Measurements from ENCODE around the gene STK32C.

DNA sequence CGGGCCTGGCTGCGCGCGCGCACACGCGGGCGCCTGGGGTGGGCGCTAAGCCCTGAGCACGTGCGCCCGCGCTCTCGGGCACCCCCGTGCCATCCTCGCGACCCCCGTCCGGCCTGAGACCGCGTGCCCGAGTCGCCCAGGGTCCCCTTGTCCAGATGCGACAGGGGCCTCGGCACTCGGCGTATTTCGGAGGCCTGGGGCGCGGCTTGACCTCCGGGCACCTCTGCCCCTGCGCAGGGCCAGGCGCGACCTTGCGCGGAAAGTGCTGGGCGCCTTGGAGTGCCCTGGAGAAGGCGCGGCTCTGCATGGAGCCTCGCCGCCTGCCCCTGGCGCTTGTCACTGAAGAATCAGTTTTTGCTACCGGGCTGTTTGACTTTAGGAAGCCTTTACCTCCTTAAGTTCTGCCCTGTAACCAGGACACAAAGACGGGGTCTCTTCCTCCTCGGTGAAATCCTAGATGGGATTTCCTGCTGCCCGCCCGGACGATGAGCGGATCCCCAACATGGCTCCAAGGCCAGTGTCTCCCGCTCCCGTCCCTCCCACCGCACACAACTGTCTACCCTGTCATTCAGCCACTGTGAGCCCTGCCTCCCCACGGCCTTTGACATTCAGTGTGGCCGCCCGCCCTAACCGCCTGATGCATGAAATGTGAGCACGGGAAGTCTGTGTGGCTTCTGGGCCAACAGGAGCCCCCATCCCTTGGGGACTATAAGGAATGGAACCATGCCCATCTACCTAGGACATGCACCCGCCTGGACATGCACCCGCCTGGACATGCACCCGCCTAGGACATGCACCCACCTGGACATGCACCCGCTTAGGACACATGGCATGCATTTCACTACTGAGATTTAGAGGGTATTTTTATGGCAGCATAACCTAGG, 1.1 kb upstream of the STK32C start:
- TF ChIP-seq, protein P1, sequence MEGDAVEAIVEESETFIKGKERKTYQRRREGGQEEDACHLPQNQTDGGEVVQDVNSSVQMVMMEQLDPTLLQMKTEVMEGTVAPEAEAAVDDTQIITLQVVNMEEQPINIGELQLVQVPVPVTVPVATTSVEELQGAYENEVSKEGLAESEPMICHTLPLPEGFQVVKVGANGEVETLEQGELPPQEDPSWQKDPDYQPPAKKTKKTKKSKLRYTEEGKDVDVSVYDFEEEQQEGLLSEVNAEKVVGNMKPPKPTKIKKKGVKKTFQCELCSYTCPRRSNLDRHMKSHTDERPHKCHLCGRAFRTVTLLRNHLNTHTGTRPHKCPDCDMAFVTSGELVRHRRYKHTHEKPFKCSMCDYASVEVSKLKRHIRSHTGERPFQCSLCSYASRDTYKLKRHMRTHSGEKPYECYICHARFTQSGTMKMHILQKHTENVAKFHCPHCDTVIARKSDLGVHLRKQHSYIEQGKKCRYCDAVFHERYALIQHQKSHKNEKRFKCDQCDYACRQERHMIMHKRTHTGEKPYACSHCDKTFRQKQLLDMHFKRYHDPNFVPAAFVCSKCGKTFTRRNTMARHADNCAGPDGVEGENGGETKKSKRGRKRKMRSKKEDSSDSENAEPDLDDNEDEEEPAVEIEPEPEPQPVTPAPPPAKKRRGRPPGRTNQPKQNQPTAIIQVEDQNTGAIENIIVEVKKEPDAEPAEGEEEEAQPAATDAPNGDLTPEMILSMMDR (IDR thresholded peaks at IDR 0.05; ENCODE audit: insufficient read depth, low read length) = no peak
- TF ChIP-seq POLR2AphosphoS5 (IDR thresholded peaks at IDR 0.05; ENCODE audit: low read depth) (no peak), GABPA (IDR thresholded peaks at IDR 0.05; ENCODE audit: low read depth) (no peak)
- TF ChIP-seq, protein P2, sequence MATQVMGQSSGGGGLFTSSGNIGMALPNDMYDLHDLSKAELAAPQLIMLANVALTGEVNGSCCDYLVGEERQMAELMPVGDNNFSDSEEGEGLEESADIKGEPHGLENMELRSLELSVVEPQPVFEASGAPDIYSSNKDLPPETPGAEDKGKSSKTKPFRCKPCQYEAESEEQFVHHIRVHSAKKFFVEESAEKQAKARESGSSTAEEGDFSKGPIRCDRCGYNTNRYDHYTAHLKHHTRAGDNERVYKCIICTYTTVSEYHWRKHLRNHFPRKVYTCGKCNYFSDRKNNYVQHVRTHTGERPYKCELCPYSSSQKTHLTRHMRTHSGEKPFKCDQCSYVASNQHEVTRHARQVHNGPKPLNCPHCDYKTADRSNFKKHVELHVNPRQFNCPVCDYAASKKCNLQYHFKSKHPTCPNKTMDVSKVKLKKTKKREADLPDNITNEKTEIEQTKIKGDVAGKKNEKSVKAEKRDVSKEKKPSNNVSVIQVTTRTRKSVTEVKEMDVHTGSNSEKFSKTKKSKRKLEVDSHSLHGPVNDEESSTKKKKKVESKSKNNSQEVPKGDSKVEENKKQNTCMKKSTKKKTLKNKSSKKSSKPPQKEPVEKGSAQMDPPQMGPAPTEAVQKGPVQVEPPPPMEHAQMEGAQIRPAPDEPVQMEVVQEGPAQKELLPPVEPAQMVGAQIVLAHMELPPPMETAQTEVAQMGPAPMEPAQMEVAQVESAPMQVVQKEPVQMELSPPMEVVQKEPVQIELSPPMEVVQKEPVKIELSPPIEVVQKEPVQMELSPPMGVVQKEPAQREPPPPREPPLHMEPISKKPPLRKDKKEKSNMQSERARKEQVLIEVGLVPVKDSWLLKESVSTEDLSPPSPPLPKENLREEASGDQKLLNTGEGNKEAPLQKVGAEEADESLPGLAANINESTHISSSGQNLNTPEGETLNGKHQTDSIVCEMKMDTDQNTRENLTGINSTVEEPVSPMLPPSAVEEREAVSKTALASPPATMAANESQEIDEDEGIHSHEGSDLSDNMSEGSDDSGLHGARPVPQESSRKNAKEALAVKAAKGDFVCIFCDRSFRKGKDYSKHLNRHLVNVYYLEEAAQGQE (IDR thresholded peaks at IDR 0.05; ENCODE audit: insufficient replicate concordance, low read depth) = no peak
